H1 (cell line): Measurements from ENCODE around the gene MCC.

Source experiments
- CBX8 ChIP-seq: fragments of 300-800, 300-1000 bp; sonication (generic); IDR thresholded peaks from 2 replicates; pipeline ENCODE4 v1.7.1; 2016; ENCODE audit warnings: low read depth, low read length, borderline replicate concordance
- CREB1 ChIP-seq: IDR thresholded peaks from 2 replicates; pipeline ENCODE4 v1.6.1; 2012; ENCODE audit warnings: inconsistent platforms
- CTCF ChIP-seq, 3 experiments: IDR thresholded peaks; 1 replicate in 2 of 3; 2 replicates in 1 of 3; pipeline versions ENCODE4 v1.5.1 to v1.6.1; 2011; ENCODE audit warnings: low read length in 3 of 3, mild to moderate bottlenecking in 3 of 3, inconsistent platforms in 2 of 3, low read depth in 1 of 3, moderate library complexity in 1 of 3; ENCODE audit not compliant: insufficient read depth in 1 of 3; ENCODE audit errors: control extremely low read depth in 1 of 3
- EP300 ChIP-seq, 2 experiments: IDR thresholded peaks; 1 replicate in 1 of 2; 2 replicates in 1 of 2; pipeline ENCODE4 v1.6.1; 2011 to 2012; ENCODE audit warnings: low read depth in 2 of 2, low read length in 2 of 2, mild to moderate bottlenecking in 2 of 2, borderline replicate concordance in 1 of 2, inconsistent platforms in 1 of 2, moderate library complexity in 1 of 2
- NRF1 ChIP-seq: IDR thresholded peaks from 2 replicates; pipeline ENCODE4 v1.6.1; 2011; ENCODE audit warnings: mild to moderate bottlenecking, low read depth, low read length, improper control_type of control experiment
- PHF8 ChIP-seq: fragments of 200-600 bp; sonication (generic); conservative IDR thresholded peaks from 2 replicates; pipeline ENCODE4 v1.7.1; 2012; ENCODE audit warnings: low read depth, mild to moderate bottlenecking, inconsistent platforms, low read length, moderate library complexity
- POLR2A ChIP-seq, 2 experiments: IDR thresholded peaks; 1 replicate in 1 of 2; 2 replicates in 1 of 2; pipeline ENCODE4 v1.6.1; 2011; ENCODE audit warnings: low read depth in 2 of 2, low read length in 2 of 2, mild to moderate bottlenecking in 2 of 2; ENCODE audit errors: control extremely low read depth in 1 of 2
- POLR2AphosphoS5 ChIP-seq: IDR thresholded peaks from 2 replicates; pipeline ENCODE4 v1.6.1; 2011; ENCODE audit warnings: low read depth, low read length
- RAD21 ChIP-seq, 2 experiments: IDR thresholded peaks in 1 of 2; conservative IDR thresholded peaks in 1 of 2; 2 replicates each; pipeline ENCODE4 v1.6.1; 2011; ENCODE audit warnings: low read depth in 2 of 2, low read length in 2 of 2, improper control_type of control experiment in 1 of 2, inconsistent platforms in 1 of 2, mild to moderate bottlenecking in 1 of 2, moderate library complexity in 1 of 2
- RXRA ChIP-seq: IDR thresholded peaks from 2 replicates; pipeline ENCODE4 v1.6.1; 2011; ENCODE audit warnings: low read depth, mild to moderate bottlenecking, low read length, moderate library complexity; ENCODE audit not compliant: insufficient read depth
- SIN3A ChIP-seq, 2 experiments: IDR thresholded peaks in 1 of 2; conservative IDR thresholded peaks in 1 of 2; 2 replicates each; pipeline ENCODE4 v1.6.1; 2011 to 2012; ENCODE audit warnings: low read length in 2 of 2, improper control_type of control experiment in 1 of 2, low read depth in 1 of 2, mild to moderate bottlenecking in 1 of 2
- SP1 ChIP-seq: IDR thresholded peaks from 2 replicates; pipeline ENCODE4 v1.6.1; 2011; ENCODE audit warnings: low read depth, low read length
- TCF12 ChIP-seq: IDR thresholded peaks from 2 replicates; pipeline ENCODE4 v1.6.1; 2011; ENCODE audit warnings: low read depth, mild to moderate bottlenecking, low read length

- no peak for TF ChIP-seq POLR2A (IDR thresholded peaks at IDR 0.05; ENCODE audit: control extremely low read depth in 1 of 2, low read depth in 2 of 2, low read length in 2 of 2)
- no peak for TF ChIP-seq CBX8
- no peak for TF ChIP-seq CTCF (IDR thresholded peaks at IDR 0.05; ENCODE audit: control extremely low read depth in 1 of 3, insufficient read depth in 1 of 3, low read depth in 1 of 3, low read length in 3 of 3)
- TF ChIP-seq SIN3A (conservative IDR thresholded peaks at IDR 0.05 in 1 of 2, IDR thresholded peaks at IDR 0.05 in 1 of 2; ENCODE audit: low read depth in 1 of 2, low read length in 2 of 2), result no peak
- no peak for TF ChIP-seq RAD21 (IDR thresholded peaks at IDR 0.05 in 1 of 2, conservative IDR thresholded peaks at IDR 0.05 in 1 of 2; ENCODE audit: low read depth in 2 of 2, low read length in 2 of 2)
- TF ChIP-seq SP1, result no peak
- no peak for TF ChIP-seq POLR2AphosphoS5
- no peak for TF ChIP-seq EP300 (IDR thresholded peaks at IDR 0.05; ENCODE audit: borderline replicate concordance in 1 of 2, low read depth in 2 of 2, low read length in 2 of 2)
- TF ChIP-seq RXRA, result no peak
- TF ChIP-seq TCF12, result no peak
- no peak for TF ChIP-seq NRF1
- no peak for TF ChIP-seq PHF8
- no peak for TF ChIP-seq CREB1
Observed at GRCh38 chr5:113100981-113101380, 387.3 kb downstream of the MCC start.
